Skin of body (tissue), 2 donors: ENCODE results near the gene ATOH8. TPM values are rescaled to one million over a fixed set of nuclear protein-coding genes. Genes with fewer than 3 reads are reported as not detected.

ENCODE experiments used
- DNase-seq: peaks from one replicate; lab custom pipeline; 2025; lab: John Stamatoyannopoulos, UW
- total RNA-seq: library from RNA; depleted of rRNA; stranded (reverse); fragments of >200 nt; gene quantifications from one replicate; pipeline ENCODE4 v1.2.3, GENCODE V29; 2014

Gene ATOH8
- total RNA-seq, 1 donor from 2014 or later, result 5.2 TPM

DNA sequence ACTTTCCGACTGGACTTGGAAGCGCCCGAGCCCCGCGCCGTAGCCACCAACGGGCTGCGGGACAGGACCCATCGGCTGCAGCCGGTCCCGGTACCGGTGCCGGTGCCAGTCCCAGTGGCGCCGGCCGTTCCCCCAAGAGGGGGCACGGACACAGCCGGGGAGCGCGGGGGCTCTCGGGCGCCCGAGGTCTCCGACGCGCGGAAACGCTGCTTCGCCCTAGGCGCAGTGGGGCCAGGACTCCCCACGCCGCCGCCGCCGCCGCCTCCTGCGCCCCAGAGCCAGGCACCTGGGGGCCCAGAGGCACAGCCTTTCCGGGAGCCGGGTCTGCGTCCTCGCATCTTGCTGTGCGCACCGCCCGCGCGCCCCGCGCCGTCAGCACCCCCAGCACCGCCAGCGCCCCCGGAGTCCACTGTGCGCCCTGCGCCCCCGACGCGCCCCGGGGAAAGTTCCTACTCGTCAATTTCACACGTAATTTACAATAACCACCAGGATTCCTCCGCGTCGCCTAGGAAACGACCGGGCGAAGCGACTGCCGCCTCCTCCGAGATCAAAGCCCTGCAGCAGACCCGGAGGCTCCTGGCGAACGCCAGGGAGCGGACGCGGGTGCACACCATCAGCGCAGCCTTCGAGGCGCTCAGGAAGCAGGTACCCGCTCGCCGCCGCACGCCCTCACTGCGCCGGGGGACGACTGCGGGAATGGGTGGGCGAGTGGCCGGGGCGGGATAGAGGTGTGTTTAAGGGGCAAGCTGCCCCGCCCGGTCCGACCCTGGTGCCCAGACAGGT is 713 bp downstream of the ATOH8 start:
- no peak for DNase-seq

DNA sequence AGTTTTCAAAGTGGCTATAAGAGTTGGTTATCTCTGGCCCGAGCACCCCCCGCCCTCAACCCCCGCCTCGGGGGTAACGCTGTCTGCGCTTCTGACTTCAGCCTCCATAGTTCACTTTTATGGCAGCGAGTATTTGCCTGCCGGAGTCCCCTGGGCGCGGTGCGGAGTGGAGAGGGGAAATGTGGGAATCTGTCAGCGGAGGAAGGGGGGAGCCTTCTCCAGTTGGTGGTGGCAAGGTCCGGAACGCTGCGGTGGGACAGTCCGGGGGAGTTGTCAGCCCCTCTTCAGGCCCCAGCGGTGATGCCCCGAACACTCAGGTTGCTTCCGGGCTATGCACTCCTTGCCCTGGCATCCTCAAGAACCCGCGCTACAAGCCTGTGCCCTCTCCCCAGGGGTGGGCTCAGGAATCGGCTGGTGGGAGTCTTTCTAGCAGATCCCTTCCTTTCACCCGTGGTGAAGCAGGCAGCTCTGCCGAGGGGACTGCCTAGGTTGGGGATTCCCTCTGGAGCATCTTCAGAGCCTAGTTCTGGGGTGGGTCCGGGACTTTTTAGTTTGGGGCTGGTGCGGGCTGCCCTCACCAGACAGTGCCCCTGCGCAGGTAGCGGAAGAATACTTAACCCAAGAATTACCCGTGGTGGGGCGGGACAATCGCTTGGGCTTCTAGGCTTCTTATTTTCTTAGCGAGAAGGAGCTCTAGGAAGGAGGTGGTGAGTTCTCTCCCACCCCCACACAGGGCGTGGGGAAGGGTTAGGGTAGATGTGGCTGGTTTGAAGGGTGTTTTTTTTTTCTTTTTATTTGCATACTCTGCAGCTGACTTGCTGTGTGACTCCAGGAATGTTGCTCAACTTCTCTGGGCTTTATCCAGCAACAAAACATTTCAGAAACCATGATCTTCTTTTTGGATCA is 1.6 kb downstream of the ATOH8 start:
- DNase-seq, result no peak

DNA sequence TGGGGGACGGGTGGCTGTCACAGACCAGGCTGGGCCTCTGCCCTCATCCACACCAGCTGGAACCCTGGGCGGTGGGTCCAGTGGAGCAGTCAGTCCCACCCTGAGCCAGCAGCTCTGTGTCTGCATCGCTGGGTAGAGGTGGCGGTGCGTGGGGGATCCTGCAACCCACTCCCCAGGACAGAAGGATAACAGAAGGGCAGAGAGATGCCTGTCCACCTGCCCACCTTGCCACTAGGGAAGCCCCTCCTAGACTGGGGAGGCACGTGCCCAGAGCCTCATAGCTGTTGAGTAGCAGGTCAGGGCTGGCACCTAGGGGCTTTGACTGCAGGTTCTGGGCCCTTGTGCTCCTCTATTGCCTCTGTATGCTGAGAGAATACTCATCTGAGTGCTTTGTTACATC is 2.4 kb downstream of the ATOH8 start:
- DNase-seq, result no peak

DNA sequence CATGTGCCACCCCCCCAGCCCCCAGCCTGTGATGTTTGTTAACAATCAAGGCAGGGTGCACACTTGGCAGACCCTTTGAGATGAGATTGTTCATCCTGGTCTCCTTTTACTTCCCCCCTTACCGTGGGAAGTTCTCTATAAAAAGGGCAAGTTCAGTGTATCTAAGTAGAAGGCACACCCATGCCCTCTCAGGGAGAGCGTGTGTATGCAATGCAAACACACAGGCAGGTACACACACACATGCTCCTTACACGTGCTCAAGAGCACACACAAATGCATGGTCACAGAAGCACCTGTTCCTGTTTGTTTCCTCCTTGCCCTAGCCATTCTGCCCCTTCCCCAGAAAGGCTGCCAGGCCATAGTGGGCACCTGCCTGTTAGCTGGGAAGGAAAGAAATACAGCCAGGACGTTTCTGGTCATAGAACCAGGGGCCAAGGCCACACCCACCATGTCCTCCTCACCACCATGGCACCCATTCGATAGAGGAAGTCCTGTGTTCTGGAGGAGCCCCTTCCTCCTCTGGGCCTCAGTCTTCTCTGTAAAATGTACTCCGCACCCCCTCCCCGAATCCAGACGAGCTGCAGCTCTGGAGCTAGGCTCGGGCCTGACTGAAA is 3.1 kb downstream of the ATOH8 start:
- no peak for DNase-seq

DNA sequence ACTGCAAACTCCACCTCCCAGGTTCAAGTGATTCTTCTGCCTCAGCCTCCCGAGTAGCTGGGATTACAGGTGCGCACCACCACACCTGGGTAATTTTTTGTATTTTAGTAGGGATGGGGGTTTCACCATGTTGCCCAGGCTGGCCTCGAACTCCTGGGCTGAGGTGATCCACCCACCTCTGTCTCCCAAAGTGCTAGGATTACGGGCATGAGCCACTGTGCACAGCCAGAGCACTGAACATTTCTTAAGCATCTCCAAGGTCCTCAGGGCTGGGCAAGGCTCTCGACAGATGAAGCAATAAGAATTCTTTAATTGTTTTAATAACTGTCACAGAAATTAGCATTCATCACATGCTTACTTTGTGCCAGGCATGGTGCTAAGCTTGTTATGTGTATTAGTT is 4.1 kb downstream of the ATOH8 start:
- DNase-seq, result no peak

DNA sequence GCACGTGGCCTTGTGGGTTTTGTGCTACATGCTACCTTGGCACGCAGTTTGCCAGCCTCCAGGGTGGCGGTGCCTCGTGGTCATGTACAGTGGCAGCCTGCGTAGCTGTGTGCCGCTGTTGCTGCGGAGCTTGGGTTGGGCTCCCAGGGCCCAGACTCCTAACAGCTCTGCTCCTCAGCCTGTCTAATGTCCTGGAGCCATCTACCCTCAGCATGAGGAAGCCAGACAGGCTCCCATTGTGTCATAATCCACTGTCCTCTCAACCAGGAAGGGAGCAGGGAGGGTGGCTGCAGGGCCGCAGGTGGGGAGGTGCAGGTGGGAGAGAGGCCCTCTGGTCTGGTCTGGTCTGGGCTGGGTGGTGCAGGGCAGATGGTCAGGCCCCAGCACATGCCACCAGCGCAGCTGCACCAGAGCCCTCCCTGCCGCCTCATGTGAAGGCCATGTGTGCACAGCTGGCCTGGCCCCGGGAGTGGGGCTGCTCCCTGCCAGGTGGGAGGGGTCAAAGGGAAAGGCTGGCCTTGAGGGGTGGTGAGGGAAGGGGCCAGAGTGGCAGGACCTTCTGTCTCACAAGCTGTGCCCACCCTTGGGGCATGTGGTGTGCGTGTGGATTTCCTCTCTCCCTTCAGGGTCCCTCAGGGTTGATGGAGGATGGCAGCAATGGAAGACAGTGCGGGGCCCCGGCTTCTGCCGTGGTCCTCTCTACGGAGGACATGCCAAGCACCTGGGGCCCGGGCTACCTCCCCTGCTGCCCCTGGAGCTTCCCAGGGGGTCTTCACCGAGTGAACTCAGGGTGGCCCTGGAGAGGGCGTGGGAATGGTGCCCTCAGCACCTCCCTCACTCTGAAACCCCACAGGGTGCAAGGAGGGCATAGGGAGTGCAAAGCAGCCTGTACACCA is 4.8 kb downstream of the ATOH8 start:
- DNase-seq, result no peak

DNA sequence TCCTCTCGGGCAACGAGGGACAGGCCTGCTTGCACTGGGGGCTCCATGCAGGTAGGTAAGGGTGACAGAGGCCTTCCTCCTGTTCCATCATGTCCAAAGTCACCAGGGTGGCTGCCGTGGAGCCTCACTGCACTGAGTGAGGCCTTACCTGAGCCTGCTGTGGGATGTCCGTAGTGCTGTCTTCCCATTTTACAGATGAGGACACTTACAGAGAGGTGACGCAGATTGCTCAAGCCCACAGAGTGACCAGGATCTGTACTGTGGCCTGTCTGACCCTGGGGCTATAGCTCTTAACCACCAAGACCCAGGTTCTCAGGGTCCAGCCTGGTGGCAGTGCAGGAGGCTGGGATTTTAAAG is 5.4 kb downstream of the ATOH8 start:
- no peak for DNase-seq

DNA sequence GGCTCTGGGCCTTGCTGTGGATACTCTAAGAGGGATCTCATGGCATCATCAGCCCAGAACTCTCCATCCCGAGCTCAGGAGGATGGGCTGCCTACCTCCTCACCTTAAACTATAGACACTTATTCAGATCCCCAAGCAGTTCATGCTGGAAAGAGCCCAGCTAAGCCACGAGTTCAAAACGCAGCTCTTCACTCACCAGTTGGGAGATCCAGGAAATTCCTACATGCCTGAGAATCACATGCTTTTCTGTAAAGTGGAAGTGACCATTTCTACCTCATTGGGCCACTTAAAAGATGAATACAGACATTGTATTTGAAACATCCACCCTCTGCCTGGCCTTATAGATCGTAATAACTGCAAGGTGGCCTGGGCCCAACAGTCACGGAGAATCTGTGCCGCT is 6.6 kb downstream of the ATOH8 start:
- no peak for DNase-seq

DNA sequence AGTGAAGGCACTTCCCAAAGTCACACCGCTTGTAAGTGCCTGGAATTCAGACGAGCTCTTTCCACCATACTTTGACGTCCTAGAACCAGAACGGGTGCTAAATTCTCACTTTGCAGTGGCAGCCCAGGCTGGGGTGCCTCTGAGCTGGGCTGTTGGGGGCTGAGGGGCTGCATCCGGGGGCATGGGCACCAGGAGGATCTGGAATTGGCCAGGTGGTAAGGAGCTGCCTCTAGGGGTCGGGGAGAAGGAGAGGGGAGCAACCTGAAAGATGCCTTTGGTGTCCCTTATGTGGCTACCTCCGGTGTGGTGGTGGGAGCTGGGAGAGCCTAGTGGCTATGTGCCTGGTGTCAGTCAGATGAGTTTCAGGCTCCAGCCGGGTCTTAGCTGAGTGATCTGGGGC is 7.1 kb downstream of the ATOH8 start:
- DNase-seq, result no peak

DNA sequence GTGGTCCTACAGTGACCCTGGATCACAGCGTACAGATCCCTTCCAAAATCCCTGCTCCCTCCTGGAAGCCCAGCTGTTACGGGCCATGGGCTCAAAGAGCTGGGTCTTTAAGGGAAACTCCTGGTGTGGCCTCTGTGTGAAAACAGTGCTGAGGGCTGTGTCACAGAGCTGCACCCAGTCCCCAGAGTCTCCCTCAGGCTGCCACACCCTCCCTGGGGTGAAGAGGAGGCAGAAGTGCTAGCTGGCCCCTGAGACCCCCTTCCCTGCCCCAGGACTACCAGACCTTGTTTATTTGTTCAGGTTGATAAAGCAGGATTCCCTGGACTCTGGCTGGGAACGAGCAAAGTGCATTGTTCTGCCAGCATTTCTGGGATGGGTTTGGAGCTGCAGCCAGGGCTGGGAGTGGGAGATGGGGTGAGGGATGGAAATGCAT is 7.7 kb downstream of the ATOH8 start:
- no peak for DNase-seq

DNA sequence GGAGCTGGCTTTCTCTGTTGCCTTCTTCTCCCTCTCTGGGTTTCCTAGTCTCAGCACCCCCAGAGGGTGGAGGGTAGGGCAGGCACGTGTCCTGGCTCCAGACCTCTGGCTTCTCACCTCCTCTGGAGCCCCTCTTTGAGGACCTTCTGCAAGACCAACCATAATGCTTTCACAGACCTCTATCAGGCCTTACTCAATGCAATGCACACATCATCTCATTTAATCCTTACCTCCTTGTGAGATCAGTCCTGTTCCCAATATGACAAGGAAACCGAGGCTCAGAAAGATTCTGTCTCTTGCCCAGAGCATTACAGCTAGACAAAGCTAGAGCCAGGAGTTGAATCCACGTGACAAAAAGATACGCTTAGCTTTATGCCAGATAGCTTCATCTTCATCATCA is 8.2 kb downstream of the ATOH8 start:
- DNase-seq, result no peak

DNA sequence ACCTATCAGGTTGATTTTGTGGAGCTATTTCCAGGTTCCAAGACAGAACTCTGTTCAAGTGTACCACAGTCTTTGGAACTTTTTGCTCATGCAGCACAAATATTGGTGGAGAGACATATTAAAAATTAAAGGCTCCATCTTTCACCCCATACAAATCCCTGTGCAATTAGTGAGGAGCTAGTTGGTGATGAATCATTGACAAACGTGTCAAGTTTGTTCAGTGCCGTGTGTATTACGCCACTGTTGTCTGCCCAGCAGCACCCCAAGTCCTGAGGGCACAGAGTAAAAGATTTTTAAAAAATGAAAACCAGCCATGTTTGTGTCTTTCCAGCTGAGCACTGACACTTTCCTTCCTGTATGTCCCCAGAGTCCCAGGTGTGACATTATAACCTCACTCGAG is 9.3 kb downstream of the ATOH8 start:
- no peak for DNase-seq

DNA sequence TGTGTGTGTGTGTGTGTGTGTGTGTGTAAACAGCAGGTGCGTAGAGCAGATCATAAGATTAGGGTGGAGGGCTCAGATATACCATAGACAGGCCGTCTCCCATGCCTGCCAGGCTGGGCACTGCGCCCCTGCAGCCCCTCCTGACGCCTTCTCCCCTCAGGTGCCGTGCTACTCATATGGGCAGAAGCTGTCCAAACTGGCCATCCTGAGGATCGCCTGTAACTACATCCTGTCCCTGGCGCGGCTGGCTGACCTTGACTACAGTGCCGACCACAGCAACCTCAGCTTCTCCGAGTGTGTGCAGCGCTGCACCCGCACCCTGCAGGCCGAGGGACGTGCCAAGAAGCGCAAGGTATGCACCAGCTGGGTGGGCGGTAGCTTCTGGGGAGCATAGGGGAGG is 10.0 kb downstream of the ATOH8 start:
- no peak for DNase-seq

DNA sequence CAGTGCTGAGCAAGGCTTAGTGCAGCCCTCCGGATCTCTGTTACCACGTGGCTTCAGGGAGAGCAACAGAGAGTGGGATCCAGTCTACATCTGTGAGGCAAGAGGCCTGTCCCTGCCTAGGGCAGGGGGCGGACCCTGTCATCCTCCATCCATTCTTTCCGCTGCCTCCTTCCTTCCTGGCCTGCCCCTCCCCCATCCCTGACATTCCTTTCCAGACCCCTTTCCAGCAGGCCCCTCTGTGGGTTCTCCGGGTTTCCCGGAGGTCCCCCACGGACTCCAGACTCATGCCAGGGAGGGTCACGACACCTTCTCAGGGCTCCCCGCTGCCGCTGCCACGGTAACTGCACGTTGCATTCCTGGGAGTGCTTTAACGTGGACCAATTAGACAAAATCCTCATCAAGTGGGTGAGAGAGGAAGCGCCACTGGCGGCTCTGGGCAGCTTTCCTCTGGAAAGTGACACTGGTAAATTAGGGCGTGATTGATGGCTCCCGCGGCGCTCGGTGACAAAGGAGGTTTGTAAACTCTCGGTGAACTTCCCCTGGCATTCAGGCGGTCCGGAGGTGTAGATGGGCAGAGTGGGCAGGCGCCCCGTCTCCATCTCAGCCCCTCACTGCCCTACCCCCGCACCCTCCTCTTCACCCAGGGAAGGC is 11.4 kb downstream of the ATOH8 start:
- DNase-seq, result no peak

DNA sequence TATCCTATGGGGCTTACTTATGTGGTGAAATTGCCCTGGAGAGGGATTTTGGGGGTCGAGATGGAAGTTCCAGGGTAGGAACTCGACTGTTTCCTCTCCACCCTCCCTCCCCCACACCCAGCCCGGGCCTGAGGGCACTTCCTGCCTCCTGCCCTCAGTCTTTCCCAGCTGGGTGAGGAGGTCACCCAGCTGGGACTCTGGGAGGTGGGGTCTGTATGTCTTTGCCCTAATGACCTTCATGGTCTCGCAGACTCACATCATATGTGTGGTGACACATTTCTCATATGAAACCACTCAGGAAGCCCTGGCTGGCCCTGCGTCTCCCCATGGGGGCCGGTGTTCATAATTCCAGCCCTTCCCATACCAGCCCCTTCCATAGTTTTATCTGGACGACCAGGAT is 12.4 kb downstream of the ATOH8 start:
- no peak for DNase-seq

DNA sequence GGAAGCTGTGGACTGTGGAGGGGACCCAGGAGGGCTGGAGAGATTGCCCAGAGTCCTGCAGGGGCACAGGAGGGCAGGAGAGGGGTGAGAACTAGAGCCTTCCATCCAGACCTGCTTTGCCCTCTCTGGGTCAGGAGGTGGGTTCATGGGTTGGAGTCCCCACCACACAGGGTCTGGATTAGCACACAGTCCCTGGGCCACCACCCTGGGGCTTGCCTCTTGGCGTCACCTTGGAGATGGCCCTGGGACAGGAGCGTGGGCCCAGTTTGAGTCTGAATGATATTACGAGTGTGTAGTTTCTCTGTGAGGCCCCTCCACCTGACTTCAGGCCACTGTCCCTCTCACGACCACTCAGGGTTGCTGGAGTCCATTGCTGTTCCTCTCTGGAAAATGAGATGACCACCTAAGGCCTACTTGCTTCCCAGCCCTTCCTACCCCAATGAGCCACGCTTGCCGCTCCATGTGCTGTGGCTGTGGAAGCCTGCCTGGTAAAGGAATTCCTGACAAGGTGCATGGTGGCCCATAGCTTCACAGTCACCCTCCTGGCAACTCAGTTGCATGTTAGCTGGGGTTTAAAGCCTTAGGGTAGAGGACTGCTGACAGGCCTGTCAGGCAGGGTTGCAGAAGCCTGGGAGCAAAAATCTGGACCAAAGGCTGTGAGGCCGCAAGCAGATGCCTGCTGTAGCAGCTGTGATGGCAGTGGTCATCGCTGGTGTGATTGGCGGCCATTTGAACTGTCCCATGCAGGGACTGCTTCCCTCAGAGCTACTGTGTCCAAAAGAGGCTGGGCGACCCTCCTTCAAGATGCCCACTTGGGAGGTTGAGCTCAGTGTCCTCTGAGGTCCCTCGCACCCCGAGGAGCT is 14.2 kb downstream of the ATOH8 start:
- DNase-seq, result no peak

DNA sequence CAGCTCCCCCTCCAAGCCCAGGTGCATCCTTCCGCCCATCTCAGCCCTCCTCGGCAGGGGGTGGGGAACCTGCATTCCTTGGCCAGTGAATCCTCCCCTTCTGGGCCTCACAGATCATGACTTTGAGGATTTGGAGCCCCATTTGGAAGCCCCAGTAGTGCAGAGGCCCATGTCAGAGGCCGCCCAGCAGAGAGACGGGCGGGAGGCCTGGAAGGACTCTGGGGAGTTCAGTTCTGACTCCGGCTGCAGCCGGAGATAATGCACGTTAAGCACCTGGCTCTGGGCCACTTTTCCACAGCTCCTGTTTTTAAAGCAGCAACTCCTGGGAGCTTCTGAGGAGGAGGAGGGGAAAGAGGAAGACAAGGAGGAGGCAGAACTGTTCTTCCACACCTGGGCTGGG is 14.9 kb downstream of the ATOH8 start:
- peak; percentile 13 for DNase-seq

DNA sequence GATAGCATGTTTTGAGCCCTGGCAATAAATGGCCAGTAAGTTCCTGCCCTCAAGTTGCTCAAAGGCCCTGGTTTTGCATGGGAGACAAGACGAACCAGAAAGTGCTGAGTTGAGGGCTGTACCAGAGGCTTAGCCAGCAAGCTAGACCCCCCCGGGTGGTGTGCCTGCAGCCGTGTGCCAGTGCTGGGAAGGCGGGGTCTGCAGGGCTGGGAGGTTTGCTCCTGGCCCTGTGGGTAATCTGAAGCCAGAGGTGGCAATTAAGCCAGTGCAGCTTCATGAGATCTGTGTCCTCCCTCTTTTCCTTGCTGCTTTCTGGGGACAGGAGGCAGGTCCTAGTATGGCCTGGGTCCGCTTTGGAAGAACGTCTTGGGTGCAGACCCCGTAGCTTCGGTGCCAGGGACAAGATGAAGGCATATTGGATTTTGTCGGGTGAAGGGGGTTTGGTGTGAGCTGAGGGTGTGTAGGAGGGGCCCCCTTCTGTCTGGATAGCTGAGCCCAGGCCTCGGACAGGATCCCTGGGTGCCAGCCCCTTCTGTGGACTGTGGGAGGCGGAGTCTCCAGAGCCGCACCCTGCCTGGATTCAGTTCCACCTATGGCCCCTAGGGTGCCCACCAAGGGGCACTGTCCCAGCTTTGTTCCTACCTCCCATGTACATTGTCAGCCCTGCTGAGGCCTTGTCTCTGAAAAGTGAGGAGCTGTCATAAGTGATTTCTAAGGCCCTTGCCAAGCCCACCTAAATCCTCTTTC is 15.6 kb downstream of the ATOH8 start:
- no peak for DNase-seq

DNA sequence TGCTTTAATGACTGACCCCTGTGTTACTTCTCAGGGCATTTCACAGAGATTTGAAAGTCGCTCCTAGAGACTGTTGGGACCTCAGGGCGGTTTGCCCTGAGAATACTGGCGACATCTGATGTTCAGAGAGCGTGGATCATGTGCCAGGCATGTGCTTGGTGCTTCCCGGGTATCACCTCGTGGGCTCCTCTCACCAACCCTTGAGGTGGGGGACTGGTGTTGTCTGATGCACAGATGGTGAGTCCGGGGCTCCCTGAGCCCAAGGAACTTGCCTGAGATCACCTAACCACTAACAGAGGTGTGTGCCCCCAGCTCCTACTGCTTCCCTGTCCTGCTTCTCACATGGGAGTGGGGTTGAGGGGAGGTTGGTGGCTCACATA is 16.2 kb downstream of the ATOH8 start:
- no peak for DNase-seq
